Activated gamma-delta T cell treated with Interleukin-2 at 50 U/mL for 16 hours (primary cell): ENCODE data around the gene PPP1R13L.
A peak's percentile ranks its signal among the peaks of the same experiment; 100 is the strongest.

Source experiments
- DNase-seq: peaks from one replicate; pipeline ENCODE4 v3.0.0-alpha.2; 2020

Gene PPP1R13L

DNA sequence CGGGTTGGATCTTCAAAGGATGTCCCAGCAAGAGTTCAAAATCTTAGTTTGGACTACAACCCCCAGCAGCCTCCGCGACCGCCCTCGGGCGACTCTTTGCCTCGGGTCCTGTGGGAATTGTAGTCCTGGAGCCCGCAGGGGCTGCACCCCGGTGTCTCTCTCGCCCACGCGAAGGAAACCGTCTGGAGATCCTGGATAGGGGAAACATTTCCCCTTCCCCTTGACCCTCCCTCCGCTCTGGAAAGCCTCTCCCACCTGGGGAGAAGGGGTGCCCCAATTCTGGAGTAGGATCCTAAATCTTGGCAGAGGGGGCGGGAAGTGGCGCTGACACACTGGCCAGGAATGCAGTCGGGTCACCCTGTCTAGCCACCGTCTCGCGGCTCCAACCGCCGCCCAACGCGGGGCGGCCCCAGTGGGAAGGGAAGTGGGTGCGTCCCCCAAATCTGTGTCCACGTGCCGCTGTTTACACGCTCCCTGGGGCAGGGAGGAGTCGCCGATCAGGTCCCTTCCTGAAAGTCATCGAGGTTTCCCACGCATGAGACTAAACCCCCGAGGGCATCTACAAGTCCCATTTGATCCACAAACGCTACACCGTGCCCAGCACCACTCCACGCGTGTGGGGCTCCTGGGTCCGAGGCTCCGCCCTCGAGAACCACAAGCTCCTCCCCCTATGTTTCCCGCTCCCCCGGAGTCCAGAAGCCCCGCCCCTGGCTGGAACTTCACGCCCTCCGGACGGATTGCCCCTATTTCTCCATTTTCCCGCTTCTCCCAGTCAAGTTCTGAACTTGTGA lies 761 bp upstream of the PPP1R13L start:
- DNase-seq = peak; percentile 78

DNA sequence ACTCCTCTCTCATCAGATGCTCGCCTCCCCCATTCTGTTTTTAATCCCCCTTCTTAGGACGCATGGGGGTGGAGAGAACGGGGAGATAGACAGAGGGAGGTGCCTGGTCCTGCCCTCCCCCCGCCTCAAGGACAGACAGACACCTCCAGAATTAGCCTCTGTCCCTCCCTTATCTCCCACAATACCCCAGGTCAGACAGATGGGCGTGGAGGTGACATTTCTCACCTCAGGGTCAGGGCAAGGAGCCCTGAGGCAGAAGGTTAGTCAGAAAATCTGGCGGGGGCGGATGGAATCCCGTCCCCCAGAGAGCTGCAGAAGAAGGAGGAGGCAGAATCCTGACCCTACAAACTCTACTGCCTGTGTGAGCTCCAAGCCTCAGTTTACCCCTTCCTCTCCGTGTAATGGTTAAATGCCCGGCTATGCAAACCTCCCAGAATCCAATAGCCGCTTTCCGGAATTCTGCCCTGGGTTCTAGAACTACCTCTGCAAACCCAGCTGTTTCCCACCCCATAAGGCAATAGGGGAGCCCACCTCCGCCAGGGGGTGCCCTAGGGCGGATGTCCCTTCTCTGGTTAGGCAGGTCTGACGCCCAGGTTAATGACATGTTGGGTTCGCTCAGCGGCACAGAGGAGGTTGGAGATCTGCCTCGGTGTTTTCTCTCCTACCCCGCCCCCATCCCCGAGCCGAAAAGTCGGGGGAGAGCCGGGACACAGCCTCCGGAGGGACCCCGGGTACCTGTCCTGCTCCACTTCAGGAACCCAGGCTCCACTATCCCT lies 900 bp downstream of the PPP1R13L start:
- DNase-seq = peak; percentile 61

DNA sequence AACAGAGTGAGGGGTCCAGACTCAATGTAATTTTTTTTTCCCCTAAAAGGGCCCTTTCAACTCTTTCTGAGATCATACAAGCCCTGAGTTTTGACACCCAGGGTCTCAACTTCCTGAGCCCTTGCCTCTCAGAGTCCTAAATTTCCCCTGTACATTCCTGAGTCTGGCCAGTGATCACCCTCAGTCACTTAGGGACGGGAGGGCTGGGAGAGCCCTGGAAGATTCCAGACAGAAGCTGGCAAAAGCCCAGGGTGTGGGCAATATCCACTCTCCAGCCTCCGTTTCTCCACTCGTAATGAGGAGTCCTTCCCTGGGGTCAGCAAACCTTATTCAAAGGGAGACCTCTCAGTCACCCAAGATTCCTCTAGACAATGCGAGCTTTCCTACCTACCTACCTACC lies 1.6 kb downstream of the PPP1R13L start:
- DNase-seq = no peak

DNA sequence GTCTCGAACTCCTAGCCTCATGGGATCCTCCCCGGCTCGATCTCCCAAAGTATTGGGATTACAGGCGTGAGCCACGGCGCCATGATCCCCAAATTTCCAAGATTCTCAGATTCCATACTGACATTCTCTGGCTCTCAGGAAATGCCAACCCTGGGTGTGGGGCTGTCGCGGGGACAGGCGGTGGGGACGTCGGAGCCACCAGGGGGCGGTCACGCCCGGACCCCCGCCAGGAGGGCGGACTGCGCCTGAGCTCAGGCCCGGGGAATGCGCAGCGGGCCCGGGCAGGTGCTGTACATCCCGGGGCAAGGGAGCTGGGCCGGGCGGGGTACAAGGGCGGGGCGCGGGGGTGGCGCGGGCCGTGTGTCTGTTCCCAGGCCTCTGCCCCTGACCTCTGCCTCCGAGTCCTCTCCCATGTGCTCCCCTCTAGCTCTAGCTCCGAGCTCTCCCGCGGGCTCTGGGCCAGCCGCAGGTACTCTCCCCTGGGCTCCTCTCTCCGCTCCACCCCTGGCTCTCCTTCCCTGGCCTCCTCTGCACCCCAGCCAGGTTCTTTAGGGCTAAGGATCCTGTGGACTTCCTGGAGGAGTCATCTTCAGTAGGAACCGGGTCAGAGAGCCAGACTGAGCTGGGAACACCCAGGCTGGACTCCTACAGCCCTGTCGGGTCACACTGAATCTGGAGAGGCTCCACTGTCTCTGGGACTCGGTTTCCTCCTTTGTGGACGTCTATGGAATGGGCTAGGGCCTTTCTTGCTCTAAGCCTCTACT lies 2.4 kb downstream of the PPP1R13L start:
- peak; percentile 27 for DNase-seq

DNA sequence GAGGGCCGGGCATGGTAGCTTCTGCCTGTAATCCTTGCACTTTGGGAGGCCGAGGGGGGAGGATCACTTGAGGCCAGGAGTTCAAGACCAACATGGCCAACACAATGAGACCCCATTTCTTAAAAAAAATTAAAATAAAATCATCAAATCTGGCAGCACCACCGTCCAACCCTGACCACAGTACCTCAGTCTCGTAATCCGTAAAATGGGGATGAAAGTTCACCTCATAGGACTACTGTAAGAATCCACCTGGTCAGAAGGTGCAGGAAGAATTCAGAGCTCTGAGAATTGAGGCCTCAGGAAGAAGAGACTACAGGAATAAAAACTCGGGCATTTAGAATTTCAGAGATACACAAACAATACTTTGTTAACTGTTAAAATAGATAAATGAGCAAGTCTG lies 3.1 kb downstream of the PPP1R13L start:
- no peak for DNase-seq

DNA sequence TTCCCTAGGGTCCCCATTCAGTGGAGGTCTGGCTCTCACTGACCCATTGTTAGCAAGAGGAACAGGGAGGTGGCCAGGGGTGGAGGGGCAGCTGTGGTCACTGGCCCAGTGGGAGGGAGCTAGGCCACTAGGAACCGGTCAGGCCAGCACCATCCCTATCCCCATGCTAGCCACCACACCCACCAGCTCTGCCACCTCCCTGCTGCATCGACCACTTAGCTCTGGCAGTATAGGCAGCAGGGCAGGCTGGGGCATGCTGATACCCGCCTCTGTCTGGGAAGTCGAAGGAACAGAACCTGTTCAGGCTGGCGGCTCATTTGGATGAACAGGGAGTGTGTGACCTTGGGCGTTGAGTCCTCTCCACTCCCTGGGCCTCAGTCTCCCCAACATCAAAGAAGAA lies 4.7 kb downstream of the PPP1R13L start:
- DNase-seq = no peak

DNA sequence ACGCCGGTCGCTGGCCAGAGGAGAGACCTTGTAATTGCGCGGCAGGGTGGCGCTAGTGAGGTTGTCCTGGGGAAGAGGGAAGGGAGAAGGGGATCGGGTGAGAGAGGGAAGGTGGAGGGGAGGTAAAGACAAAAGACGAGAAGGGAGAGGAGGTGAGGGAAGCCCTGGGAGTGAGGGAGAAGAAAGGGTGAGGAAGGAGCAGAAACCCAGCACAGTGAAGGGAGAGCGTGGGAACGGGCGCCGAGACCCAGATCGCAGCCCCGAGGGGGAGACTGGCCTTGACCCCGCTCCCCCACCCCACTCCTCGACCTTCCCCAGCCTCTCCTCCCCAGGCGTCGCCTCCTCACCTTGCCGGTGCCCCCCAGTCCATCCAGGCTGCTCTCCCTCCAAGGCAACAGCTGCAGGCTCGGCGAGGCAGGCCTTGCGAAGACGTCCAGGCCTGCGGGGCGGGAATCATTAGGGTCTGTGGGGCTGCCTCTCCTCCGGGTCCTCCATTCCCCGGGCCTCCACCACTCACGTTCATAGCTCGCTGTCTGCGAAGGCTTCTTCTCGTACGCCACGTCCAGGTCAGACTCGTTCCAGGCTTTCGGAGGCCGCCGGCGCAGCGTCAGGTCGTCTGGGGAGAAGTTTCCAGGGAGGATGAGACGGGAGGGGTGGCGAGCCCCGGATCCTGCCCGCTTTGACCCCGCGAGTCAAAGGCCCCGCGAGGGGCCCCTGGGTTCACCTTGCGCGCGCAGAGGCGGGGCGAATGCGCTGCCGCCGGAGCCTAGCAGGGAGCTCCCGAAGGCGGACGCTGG lies 8.8 kb downstream of the PPP1R13L start:
- no peak for DNase-seq

DNA sequence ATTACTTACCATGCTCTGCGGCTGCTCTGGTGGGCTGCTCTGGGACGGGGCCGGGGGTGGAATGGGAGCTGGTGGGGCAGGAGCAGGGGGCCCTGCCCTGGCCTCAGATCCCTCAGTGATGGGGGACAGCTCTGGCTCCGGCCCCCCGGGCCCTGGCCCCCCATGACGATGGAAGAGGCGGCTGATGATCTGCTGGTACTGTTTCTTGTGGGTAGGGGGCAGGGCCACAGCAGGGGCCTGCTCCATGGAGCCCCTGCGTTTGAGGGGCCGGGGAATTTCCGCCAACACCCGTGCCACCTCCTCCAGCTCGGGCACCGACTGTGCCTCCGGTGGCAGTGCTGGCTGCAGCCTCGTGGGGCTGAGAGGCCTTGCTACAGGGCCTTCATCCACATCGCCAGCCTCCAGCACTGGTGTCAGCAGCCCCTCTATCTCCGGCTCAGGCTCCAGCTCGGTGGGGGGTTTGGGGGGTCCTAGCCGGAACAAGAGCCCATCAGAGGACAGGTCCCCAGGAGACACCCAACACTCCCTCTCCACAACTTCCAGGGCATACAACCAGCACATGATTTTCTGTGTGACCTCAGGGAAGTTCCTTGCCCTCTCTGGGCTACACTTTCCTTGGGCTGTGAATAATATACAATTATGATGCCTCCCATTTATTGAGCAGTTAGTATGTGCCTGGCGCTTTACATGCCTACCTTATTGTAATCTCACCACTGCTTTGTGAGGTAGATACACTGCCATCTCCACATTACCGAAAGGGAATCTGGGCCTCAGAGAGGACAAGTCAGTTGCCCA lies 12.8 kb downstream of the PPP1R13L start:
- no peak for DNase-seq

DNA sequence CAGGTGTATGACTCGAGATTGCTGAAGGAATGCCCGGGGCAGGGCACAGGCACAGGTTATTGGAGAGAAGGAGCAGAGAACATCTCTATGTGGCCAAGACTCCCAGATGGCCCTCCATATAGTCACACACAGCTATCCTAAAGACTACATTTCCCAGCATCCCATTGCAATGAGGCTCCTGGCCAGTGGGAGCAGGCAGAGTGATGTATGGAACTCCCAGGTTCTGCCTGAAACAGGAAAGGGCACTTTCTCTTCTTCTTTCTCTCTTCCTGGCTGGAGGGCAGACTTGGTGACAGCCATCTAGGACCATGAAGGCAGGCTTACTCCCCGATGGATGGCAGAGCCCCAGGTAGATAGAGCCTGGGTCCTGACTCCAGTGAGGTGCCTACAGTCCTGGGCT lies 13.5 kb downstream of the PPP1R13L start:
- DNase-seq = no peak

DNA sequence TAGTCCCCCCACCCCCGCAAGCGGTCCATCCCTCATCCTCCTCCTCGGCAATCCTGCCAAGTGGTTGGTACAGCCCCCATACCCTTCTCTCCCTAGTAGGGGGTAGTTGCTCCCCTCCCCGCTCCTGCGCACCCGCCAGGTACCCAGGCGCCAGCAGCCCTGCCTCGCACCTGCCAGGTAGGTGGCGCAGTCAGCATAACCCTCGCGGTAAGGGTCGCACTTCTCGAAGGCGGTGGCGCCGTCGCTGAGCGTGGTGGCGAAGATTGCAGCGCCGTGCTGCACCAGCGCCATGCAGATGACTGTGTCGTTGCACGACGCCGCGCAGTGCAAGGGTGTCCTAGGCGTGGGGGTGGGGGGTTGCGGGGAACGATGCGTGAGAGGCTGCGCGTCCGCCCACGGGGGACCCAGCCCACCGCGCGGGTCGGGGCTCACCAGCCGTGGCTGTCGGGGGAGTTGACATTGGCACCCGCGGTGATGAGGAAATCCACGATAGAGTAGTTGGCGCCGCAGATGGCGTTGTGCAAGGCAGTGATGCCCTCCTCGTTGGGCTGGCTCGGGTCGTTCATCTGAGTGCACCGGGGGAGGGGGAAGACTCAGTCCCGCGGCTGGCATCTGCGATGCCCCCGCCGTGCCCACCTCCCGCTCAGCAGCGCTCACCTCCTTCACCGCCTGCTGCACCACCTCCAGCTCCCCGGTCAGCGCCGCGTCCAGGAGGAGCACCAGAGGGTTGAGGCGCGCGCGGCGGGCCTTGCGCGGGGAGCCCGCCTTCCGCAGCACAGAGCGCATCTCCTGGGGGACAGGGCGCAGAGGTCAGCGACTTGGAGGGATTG lies 19.3 kb downstream of the PPP1R13L start:
- no peak for DNase-seq

DNA sequence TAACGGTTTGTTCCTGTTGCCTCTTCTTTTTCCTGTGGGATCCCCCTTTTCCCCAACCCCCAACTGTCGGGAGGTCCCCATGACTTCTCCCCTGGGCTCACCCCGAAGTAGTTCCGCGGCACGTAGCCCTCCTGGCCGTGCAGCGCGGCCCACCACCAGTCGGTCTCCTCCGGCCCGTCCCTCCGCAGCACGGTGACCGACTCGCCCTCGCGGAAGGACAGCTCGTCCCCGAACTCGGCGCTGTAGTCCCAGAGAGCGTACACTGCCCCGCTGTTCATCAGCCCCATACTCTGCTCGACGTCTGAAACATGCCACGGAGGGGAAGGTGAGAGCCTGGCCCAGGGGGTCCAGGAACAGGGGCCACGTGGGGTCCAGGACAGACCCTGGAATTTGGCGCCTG lies 22.4 kb downstream of the PPP1R13L start:
- no peak for DNase-seq

DNA sequence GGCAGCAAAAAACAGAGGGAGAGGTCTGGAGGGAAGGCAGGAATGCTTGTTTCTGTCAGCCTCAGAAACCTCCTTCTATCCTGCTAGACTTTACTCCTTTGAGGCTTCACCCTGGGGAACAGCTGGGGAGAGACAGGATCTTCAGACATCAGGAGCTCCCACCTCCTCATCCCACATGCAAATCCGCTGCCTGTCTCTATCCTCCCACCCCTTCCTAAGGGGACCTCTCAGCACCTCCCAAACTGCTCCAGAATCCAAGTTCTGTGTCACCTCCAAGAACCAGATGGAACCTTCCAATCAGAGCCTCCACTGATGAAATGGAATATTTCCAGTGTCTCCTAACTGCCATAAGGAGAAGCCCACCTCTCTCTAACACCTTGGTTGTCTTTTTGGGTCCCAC lies 24.8 kb downstream of the PPP1R13L start:
- no peak for DNase-seq

DNA sequence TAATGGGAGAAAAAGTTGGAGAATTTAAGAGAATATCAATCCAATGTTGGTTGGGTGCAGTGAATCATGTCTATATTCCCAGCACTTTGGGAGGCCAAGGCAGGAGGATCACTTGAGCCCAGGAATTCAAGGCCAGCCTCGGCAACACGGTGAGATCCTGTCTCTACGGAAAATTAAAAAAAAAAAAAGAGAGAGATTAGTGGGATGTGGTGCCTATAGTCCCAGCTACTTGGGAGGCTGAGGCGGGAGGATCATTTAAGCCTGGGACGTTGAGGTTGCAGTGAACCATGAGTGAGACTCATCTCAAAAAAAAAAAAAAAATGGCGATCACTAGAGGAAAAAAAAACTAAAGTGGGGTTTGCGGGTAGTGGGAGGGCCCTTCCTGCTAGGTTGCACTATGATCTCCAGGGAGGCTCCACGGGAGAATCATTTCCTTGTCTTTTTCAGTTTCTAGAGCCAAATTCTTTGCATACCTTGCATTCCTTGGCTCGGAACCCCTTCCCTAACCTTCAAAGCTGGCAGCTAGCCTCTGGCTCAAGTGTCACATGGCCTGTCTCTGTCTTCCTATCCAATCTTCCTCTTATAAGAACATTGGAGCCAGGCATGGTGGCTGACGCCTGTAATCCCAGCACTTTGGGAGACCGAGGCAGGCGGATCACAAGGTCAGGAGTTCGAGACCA lies 28.7 kb downstream of the PPP1R13L start:
- DNase-seq = no peak

DNA sequence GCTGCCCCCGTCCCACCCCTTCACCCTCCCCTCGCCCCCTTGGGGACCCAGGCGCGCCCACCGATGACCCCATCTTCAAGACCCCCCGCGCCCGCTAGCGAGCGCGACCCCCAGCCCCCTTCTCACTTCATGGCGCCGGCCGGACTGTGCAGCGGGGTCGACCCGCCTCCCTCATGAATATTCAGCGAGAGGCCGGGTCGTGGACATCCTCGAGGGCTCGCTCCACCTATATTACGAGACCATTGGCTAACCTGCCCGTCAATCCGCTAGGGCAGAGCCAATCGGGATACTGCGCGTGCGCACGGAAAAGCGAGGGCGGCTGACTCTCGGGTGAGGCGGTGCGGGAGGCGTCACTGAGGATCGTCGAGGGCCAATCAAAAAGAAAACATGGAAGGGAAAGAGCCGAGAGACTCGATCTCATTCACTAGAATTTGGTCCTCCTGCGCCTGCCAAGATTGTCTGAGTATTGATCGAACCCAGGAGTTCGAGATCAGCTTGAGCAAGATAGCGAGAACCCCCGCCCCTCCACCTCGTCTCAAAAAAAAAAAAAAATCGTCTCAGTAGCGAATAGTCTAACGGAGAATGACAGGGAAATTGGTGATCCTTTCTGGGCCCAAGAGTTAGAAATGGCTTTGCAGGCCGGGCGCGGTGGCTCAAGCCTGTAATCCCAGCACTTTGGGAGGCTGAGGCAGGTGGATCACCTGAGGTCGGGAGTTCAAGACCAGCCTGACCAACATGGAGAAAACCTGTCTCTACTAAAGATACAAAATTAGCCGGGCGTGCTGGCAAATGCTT lies 34.3 kb downstream of the PPP1R13L start, which contains the start of gene ERCC2:
ERCC2 (minus strand) TSS at position 164 of the 795 bp plus-strand sequence; CDS start at position 131, 33 bp downstream.
- peak; percentile 100 for DNase-seq

DNA sequence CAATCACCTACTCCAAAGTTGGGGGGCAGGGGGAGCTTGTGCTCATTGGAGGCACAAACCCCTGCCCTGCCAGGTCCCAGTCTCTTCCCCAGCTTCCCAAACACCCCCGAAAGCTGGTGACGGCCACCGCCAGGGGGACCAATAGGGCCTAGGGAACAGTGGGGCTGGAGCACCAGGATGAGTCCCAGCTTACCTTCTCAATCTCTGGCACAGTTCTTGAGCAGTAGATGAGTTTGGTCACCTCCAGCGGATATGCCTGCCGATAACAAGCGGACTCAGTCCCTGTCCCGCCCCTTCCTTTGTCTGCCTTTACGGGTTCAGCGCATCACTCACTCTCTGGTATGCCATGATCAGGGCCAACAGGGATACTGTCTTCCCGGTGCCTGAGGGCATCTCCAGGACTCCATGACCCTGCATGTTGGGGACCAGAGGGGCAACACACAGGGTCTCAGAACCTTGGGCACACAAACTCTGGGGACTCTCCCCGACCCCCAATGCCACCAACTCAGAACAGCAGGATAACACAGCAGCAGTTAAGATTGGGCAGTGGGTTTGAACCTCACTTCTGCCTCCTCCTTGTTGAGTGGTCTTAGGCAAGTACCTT lies 36.0 kb downstream of the PPP1R13L start:
- no peak for DNase-seq

DNA sequence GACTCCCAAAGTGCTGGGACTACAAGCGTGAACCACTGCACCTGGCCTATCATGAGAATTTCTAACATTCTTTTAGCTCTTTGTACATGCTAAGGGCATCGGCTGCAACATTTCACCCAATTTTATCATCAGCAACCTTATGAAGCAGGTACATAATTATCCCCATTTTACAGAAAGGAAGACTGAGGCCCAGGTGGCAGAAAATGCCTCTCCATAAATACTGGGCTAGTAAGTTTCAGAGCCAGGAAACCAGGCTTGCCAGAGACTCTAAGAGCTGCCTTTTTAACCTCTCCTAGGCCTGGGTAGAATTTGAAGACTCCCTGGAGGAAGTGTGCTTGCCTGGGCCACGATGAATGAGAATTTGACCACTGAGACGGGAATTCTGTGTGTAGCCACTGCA lies 36.7 kb downstream of the PPP1R13L start:
- DNase-seq = no peak

DNA sequence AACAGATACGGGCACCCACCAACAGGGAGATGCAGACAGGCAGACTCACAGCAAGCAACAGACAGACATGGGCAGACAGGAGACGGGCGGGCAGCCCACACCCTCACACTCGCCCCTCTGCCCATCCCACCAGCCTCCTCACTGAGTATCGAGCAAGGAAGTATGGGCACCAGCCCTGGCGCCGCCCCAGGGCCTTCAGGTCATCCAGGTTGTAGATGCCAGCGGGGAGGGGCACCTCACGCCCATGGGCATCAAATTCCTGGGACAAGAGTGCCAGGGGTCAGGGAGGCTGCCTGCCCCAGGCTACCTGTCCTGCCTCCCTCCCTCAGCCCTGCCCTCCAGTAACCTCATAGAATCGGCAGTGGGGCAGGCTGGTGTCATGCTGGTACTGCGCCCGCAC lies 40.2 kb downstream of the PPP1R13L start:
- no peak for DNase-seq

DNA sequence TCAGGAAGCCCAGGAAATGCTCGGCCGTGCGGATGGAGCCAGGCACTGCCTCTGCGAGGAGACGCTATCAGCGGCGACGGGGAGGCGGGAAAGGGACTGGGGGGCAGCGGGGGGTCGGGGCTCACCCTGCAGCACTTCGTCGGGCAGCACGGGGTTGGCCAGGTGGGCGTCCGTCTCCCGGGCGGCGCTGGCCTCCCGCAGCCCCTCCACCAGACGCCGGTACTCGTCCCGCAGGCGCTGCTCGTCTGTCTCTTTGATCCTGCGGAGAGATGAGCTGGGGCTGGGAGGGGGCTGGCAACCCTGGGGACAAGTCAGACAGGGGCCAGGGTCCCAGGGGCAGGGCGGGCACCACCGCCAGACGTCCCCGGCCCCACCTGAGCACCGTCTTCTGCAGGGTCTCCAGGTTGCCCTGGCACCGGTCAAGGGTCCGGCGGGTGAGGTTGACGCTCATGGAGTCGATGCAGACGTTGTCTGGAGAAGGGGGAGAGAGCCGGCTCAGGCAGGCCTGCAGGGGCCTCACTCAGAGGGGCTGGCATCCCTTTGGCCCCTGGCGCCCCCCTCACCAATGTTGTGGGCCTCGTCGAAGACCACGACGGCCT lies 40.9 kb downstream of the PPP1R13L start:
- DNase-seq = no peak

DNA sequence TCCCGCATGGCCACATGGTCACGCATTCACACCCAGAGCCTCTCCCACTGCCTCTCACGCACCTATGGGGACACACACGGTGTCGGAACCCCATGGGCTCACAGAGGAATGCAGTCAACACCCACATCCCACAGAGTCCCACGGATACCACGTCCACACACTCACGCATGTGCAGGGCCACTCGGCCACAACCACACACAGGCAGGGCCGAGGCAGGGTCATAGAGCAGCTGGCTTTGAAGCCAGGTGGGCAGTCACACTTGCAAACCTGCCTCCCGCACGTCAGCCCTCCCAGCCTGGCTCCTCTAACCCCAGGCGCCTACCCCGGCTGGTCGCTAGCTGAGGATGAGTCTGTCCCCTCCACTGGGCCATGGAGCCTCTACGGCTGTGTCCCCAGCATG lies 42.6 kb downstream of the PPP1R13L start:
- no peak for DNase-seq
